Caco-2 (cell line): ENCODE data around the gene RABGAP1L. TPM values are rescaled to one million over a fixed set of nuclear protein-coding genes. Genes with fewer than 3 reads are reported as not detected.

Source experiments
- BruUV-seq: library from RNA; stranded (reverse); fragments of 400-500 nt; replicated peaks from 2 replicates; lab custom pipeline; 2021; lab: Mats Ljungman, UMichigan
- CTCF ChIA-PET: fragments of 300-600 bp; sonication (Branson Sonifier 250); formaldehyde crosslinking; loops from one replicate; lab custom pipeline; 2022; ENCODE audit warnings: antibody characterized with exemption; lab: Charles Lee
- POLR2A ChIA-PET: fragments of 300-600 bp; sonication (Branson Sonifier 250); formaldehyde crosslinking; loops from one replicate; lab custom pipeline; 2022; ENCODE audit warnings: antibody characterized with exemption; lab: Charles Lee
- DNase-seq, 2 experiments: peaks; one replicate each; pipeline versions ENCODE4 v3.0.0 to v3.0.0-alpha.2; 2020 to 2022
- H3K27me3 ChIP-seq: replicated peaks from 2 replicates; pipeline ENCODE4 v1.6.0; 2011; ENCODE audit warnings: low read length; ENCODE audit not compliant: control insufficient read depth, insufficient read depth
- H3K36me3 ChIP-seq: 2 replicates; pipeline ENCODE4 v1.5.1; 2011; ENCODE audit warnings: low read length; ENCODE audit not compliant: control insufficient read depth, insufficient read depth
- H3K4me1 ChIP-seq: fragments of 250-450 bp; sonication (Bioruptor Pico); 2 replicates; pipeline ENCODE4 v1.5.1; 2020; ENCODE audit warnings: mild to moderate bottlenecking
- H3K4me3 ChIP-seq: 2 replicates; pipeline ENCODE4 v1.5.1; 2011; ENCODE audit warnings: low read depth, mild to moderate bottlenecking, control low read depth, low read length
- H3K9me3 ChIP-seq: fragments of 250-450 bp; sonication (Bioruptor Pico); 2 replicates; pipeline ENCODE4 v1.5.1; 2020; ENCODE audit warnings: mild to moderate bottlenecking, moderate library complexity
- H3K27ac Mint-ChIP-seq: one replicate; pipeline ENCODE4 v1.8.0; 2022; ENCODE audit warnings: mixed read lengths; ENCODE audit not compliant: unreplicated experiment
- H3K27me3 Mint-ChIP-seq: one replicate; pipeline ENCODE4 v1.8.0; 2022; ENCODE audit warnings: mixed read lengths; ENCODE audit not compliant: insufficient read depth, unreplicated experiment
- H3K36me3 Mint-ChIP-seq: one replicate; pipeline ENCODE4 v1.8.0; 2022; ENCODE audit warnings: mild to moderate bottlenecking, mixed read lengths; ENCODE audit not compliant: insufficient read depth, unreplicated experiment
- H3K4me1 Mint-ChIP-seq: one replicate; pipeline ENCODE4 v1.8.0; 2022; ENCODE audit warnings: low read depth, mixed read lengths; ENCODE audit not compliant: unreplicated experiment
- H3K4me3 Mint-ChIP-seq: one replicate; pipeline ENCODE4 v1.8.0; 2022; ENCODE audit warnings: mild to moderate bottlenecking, moderate library complexity, mixed read lengths; ENCODE audit not compliant: unreplicated experiment
- H3K9me3 Mint-ChIP-seq: one replicate; pipeline ENCODE4 v1.8.0; 2022; ENCODE audit warnings: mixed read lengths; ENCODE audit not compliant: unreplicated experiment
- CTCF ChIP-seq, 2 experiments: fragments of 200-600 bp in 1 of 2; IDR thresholded peaks; 1 replicate in 1 of 2; 2 replicates in 1 of 2; pipeline versions ENCODE4 v1.5.1 to v1.8.0; 2011 to 2022; ENCODE audit warnings: antibody characterized with exemption in 1 of 2, control low read depth in 1 of 2, inconsistent platforms in 1 of 2, low read depth in 1 of 2, low read length in 1 of 2, mild to moderate bottlenecking in 1 of 2, moderate library complexity in 1 of 2; ENCODE audit not compliant: insufficient read depth in 1 of 2, severe bottlenecking in 1 of 2, unreplicated experiment in 1 of 2
- intact Hi-C: fragments of 100-400 bp; cut with micrococcal nuclease; formaldehyde crosslinking; loops from one replicate; pipeline ENCODE4 v1.10.0; 2022; ENCODE audit not compliant: unreplicated experiment
- total RNA-seq: library from RNA; stranded (reverse); gene quantifications from 2 replicates; pipeline ENCODE4 v1.2.3, GENCODE V29; 2022

Gene RABGAP1L
- total RNA-seq, 1 experiment from 2014 or later = 20.3 TPM

- TF ChIP-seq CTCF (IDR thresholded peaks at IDR 0.05; ENCODE audit: insufficient read depth in 1 of 2, low read depth in 1 of 2, low read length in 1 of 2, severe bottlenecking in 1 of 2, unreplicated experiment in 1 of 2) = no peak
- no peak for DNase-seq
- Histone ChIP-seq H3K4me3 (no peak overlapping the region), H3K27me3 (no peaks in the 10 kb centered on the region), H3K9me3 (no peaks in the 10 kb centered on the region; the same call in 1 of the 2 replicates), H3K36me3 (no peaks in the 10 kb centered on the region), H3K4me1 (no peaks in the 10 kb centered on the region)
- intact Hi-C loops = loop anchor here (1.0 to 10.0 kb wide), 4 partner anchors 60 to 232 kb away; partner anchors contain the start of gene RABGAP1L
- H3K4me1 Mint-ChIP-seq = no peaks in the 10 kb centered on the region
- peaks cover 2% of the 10 kb centered on the region for H3K27me3 Mint-ChIP-seq
- H3K27ac Mint-ChIP-seq = no peak overlapping the region
- peaks cover 6% of the 10 kb centered on the region for H3K36me3 Mint-ChIP-seq
- no peaks in the 10 kb centered on the region for H3K9me3 Mint-ChIP-seq
- POLR2A ChIA-PET = interaction anchor here (0.5 kb wide), 1 partner anchor 349 kb away, joined by 6 read pairs; the partner anchor contains the start of genes GAS5 and ZBTB37
- BruUV-seq = no TSS peak
- H3K4me3 Mint-ChIP-seq = no peak overlapping the region
- CTCF ChIA-PET = interaction anchor here (0.9 to 1.3 kb wide), 6 partner anchors 27 to 290 kb away, joined by 3 to 10 read pairs (median 4); partner anchors contain the start of gene RABGAP1L
Observed at GRCh38 chr1:174217248-174217647, 57.9 kb downstream of the RABGAP1L start.

DNA sequence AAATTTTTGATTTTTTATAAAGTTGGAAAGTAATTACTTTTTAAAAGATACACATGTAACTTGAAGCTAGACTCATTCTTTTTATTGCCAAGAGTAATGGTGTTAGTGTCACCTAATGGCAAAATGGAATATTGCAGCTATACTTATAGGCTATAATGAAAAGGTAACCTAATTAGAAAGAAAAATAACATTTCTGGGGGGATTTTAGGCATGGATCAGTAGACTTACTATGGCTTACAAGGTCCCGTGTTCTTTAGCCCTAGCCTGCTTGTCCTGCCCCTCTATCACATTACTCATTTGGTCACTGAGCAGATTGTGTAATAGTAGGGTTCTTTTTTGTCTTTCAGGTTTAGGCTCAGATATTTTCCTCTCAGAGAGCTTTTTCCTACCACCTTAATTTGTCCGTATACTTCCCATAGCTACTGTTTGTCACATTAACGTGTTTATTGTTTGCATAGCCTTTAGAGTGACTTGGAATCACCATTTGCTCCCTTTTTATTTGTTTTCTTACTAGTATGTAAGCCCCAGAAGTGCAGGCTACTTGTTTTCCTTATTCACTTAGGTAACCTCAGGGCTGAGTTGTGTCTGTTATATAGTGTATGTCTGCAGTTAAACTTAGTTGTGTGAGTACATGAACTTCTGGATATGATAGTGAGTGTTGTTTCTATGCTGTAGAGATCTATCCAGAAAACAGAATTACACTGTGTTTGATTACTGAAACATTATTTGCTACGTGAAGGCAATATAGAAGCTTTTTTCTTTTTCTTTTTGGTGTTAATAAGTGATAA lies 58.7 kb downstream of the RABGAP1L start:
- intact Hi-C loops = loop anchor here (1.0 to 10.0 kb wide), 4 partner anchors 61 to 233 kb away; partner anchors contain the start of gene RABGAP1L
- peaks cover 12% of the 10 kb centered on the region for H3K36me3 Mint-ChIP-seq
- BruUV-seq = no TSS peak
- no peaks in the 10 kb centered on the region for H3K36me3 ChIP-seq
- no peaks in the 10 kb centered on the region for H3K9me3 Mint-ChIP-seq
- no peaks in the 10 kb centered on the region for H3K4me1 ChIP-seq
- H3K4me1 Mint-ChIP-seq = no peaks in the 10 kb centered on the region
- H3K27ac Mint-ChIP-seq = no peak overlapping the region
- H3K4me3 Mint-ChIP-seq = no peak overlapping the region
- H3K27me3 Mint-ChIP-seq = no peaks in the 10 kb centered on the region
- ChIA-PET CTCF (interaction anchor here (0.9 to 1.3 kb wide), 7 partner anchors 28 to 291 kb away, joined by 3 to 10 read pairs (median 3); partner anchors contain the start of gene RABGAP1L), POLR2A (interaction anchor here (0.5 kb wide), 1 partner anchor 350 kb away, joined by 6 read pairs; the partner anchor contains the start of genes GAS5 and ZBTB37)
- no peaks in the 10 kb centered on the region for H3K27me3 ChIP-seq
- no peaks in the 10 kb centered on the region; the same call in 1 of the 2 replicates for H3K9me3 ChIP-seq
- peak; percentile 64 to 75 for TF ChIP-seq CTCF (IDR thresholded peaks at IDR 0.05; ENCODE audit: insufficient read depth in 1 of 2, low read depth in 1 of 2, low read length in 1 of 2, severe bottlenecking in 1 of 2, unreplicated experiment in 1 of 2)
- DNase-seq = peak in 1 of 2 experiments; percentile 24
- no peak overlapping the region for H3K4me3 ChIP-seq

DNA sequence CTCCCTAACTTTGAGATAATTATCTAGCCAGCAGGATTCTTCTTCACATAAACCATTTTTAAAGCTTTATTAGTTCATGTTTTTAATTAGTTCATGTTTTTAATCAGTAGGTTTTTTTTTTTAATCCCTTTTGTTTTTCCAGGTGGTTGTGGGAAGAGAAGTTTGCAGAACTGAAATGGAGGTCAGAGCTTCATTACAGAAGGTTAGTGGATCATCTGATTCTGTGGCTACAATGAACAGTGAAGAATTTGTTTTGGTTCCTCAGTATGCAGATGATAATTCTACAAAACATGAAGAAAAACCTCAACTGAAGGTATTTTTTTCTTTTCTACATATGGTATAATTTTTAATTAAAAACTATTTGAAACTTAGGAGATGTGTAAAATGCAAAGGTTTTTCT lies 59.7 kb downstream of the RABGAP1L start:
- CTCF ChIA-PET = no interaction called here
- Mint-ChIP-seq H3K9me3 (no peaks in the 10 kb centered on the region), H3K4me1 (no peaks in the 10 kb centered on the region), H3K27ac (no peak overlapping the region), H3K27me3 (no peaks in the 10 kb centered on the region), H3K36me3 (peaks cover 12% of the 10 kb centered on the region), H3K4me3 (no peak overlapping the region)
- no peak for TF ChIP-seq CTCF (IDR thresholded peaks at IDR 0.05; ENCODE audit: insufficient read depth in 1 of 2, low read depth in 1 of 2, low read length in 1 of 2, severe bottlenecking in 1 of 2, unreplicated experiment in 1 of 2)
- H3K4me1 ChIP-seq = no peaks in the 10 kb centered on the region
- BruUV-seq = no TSS peak
- no peaks in the 10 kb centered on the region; the same call in 1 of the 2 replicates for H3K9me3 ChIP-seq
- POLR2A ChIA-PET = no interaction called here
- H3K36me3 ChIP-seq = no peaks in the 10 kb centered on the region
- no peak overlapping the region for H3K4me3 ChIP-seq
- H3K27me3 ChIP-seq = no peaks in the 10 kb centered on the region
- intact Hi-C loops = loop anchor here (5.0 to 10.0 kb wide), 2 partner anchors 62 to 234 kb away; partner anchors contain the start of gene RABGAP1L
- DNase-seq = no peak
